ENCODE data around the gene NDUFS1.

- no peak for TF ChIP-seq CTCF (IDR thresholded peaks at IDR 0.05; ENCODE audit: poor library complexity, severe bottlenecking)
- no peak for TF ChIP-seq POLR2AphosphoS5 (IDR thresholded peaks at IDR 0.05)
- no peak for TF ChIP-seq REST (IDR thresholded peaks at IDR 0.05; ENCODE audit: borderline replicate concordance)
- TF ChIP-seq EZH2 (IDR thresholded peaks at IDR 0.05; ENCODE audit: borderline replicate concordance, insufficient read depth, low read length, poor library complexity, severe bottlenecking) = no peak
- no peak for TF ChIP-seq RAD21 (conservative IDR thresholded peaks at IDR 0.05)
- TF ChIP-seq MXI1 (conservative IDR thresholded peaks at IDR 0.05; ENCODE audit: poor library complexity, severe bottlenecking) = no peak
- TF ChIP-seq EP300 (conservative IDR thresholded peaks at IDR 0.05; ENCODE audit: poor library complexity, severe bottlenecking) = no peak
These were observed 43.0 kb downstream of the NDUFS1 start for GRCh38 chr2:206116278-206116677.
